GM18868 (cell line): ENCODE measurements around the gene RPLP2.

ENCODE experiments used
- ATAC-seq: cut with Tn5 transposase; IDR thresholded peaks from one replicate; pipeline ENCODE4 v1.9.1; 2021; ENCODE audit warnings: mild to moderate bottlenecking, moderate library complexity; ENCODE audit not compliant: unreplicated experiment

RPLP2 gene

DNA sequence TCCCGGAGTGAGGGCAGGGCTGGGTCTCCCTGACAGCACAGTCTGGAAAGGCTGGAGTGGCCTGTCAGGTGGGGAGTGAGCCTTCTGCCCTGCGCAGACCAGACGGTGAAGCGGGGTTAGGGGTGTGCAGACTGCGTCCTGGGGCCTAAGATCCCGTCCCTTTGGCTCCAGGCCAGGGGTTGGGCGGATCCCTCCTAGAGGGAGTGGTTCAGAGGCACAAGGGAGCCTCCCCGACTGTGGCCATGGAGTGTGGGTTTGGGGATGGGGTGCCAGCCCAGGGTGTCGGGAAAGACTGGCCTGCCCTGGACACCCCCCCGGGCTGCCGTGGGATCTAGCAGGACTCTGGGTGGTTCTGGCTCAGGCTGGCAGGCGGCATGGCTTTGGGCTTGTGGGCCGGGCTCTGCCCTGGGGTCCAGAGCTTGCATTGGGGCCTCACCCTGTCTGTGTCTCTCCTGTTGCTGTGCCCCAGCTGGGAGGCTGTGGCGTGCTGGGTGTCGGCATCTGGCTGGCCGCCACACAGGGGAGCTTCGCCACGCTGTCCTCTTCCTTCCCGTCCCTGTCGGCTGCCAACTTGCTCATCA is 52.4 kb downstream of the RPLP2 start:
- no peak for ATAC-seq
